Endothelial cell of umbilical vein (primary cell): Measurements from ENCODE around the gene TMEM273. TPM values are rescaled to one million over a fixed set of nuclear protein-coding genes. Genes with fewer than 3 reads are reported as not detected.

ENCODE experiments used
- BruUV-seq: library from RNA; stranded (reverse); fragments of 400-500 nt; replicated peaks from 2 replicates; lab custom pipeline; 2021; lab: Mats Ljungman, UMichigan
- CTCF ChIA-PET: fragments of 300-600, 350-600 bp; sonication (Branson Sonifier 250); formaldehyde crosslinking; loops from one replicate; lab custom pipeline; 2021; ENCODE audit warnings: antibody characterized with exemption, inconsistent platforms; lab: Charles Lee
- POLR2A ChIA-PET: fragments of 300-600, 350-600 bp; sonication (Branson Sonifier 250); formaldehyde crosslinking; loops from one replicate; lab custom pipeline; 2021; ENCODE audit warnings: antibody characterized with exemption, inconsistent platforms; lab: Charles Lee
- DNase-seq: peaks from one replicate; pipeline ENCODE4 v3.0.0-alpha.2; 2011; ENCODE audit warnings: low read depth, low spot score
- FAIRE-seq: peaks from 2 replicates; lab custom pipeline; 2011; peaks lifted over from hg19 to GRCh38; lab: Jason Lieb, UNC
- H2AFZ ChIP-seq: 2 replicates; pipeline ENCODE4 v1.6.0; 2012; ENCODE audit warnings: low read depth, low read length, control low read depth, inconsistent platforms
- H3K27ac ChIP-seq: 2 replicates; pipeline ENCODE4 v1.5.1; 2011; ENCODE audit warnings: low read depth, mild to moderate bottlenecking, control low read depth, low read length, moderate library complexity; ENCODE audit not compliant: insufficient read depth
- H3K27me3 ChIP-seq, 2 experiments: 2 replicates each; pipeline versions ENCODE4 v1.6.0 to v1.6.1; 2011; ENCODE audit warnings: low read length in 2 of 2, mixed read lengths in 1 of 2; ENCODE audit not compliant: control insufficient read depth in 2 of 2, insufficient read depth in 2 of 2
- H3K36me3 ChIP-seq, 2 experiments: 2 replicates in 1 of 2; 3 replicates in 1 of 2; pipeline ENCODE4 v1.5.1; 2011; ENCODE audit warnings: low read length in 2 of 2, mild to moderate bottlenecking in 1 of 2, moderate library complexity in 1 of 2; ENCODE audit not compliant: control insufficient read depth in 2 of 2, insufficient read depth in 2 of 2; ENCODE audit errors: extremely low read depth in 1 of 2
- H3K4me1 ChIP-seq: 3 replicates; pipeline ENCODE4 v1.5.1; 2011; ENCODE audit warnings: mild to moderate bottlenecking, low read length; ENCODE audit not compliant: control insufficient read depth, insufficient read depth; ENCODE audit errors: extremely low read depth
- H3K4me2 ChIP-seq: 2 replicates; pipeline ENCODE4 v1.6.1; 2011; ENCODE audit warnings: low read length, control low read depth, mixed read lengths; ENCODE audit not compliant: insufficient read depth
- H3K4me3 ChIP-seq, 3 experiments: fragments of 200-600 bp in 1 of 3; sonication (generic), shearing (Covaris generic) in 1 of 3; replicated peaks in 1 of 3; 2 replicates each; pipeline ENCODE4 v1.5.1; 2011 to 2016; ENCODE audit warnings: control low read depth in 3 of 3, low read length in 3 of 3, mild to moderate bottlenecking in 2 of 3, inconsistent platforms in 1 of 3, low read depth in 1 of 3, moderate library complexity in 1 of 3; ENCODE audit not compliant: insufficient read depth in 1 of 3
- H3K79me2 ChIP-seq: 2 replicates; pipeline ENCODE4 v1.6.0; 2012; ENCODE audit warnings: low read length, inconsistent platforms; ENCODE audit not compliant: control insufficient read depth, insufficient read depth
- H3K9ac ChIP-seq: replicated peaks from 2 replicates; pipeline ENCODE3; 2011; ENCODE audit warnings: low read length, control low read depth; ENCODE audit not compliant: insufficient read depth; ENCODE audit errors: extremely low read depth
- H3K9me1 ChIP-seq: replicated peaks from 3 replicates; pipeline ENCODE4 v1.6.0; 2011; ENCODE audit warnings: mild to moderate bottlenecking, low read length; ENCODE audit not compliant: control insufficient read depth, insufficient read depth; ENCODE audit errors: extremely low read depth
- H3K9me3 ChIP-seq: replicated peaks from 2 replicates; pipeline ENCODE4 v1.5.1; 2012; ENCODE audit warnings: low read length, inconsistent platforms; ENCODE audit not compliant: control insufficient read depth, insufficient read depth
- H4K20me1 ChIP-seq: replicated peaks from 2 replicates; pipeline ENCODE3; 2011; ENCODE audit warnings: mild to moderate bottlenecking, low read length; ENCODE audit not compliant: control insufficient read depth, insufficient read depth; ENCODE audit errors: extremely low read depth
- EZH2 ChIP-seq: IDR thresholded peaks from 2 replicates; pipeline ENCODE4 v1.6.1; 2012; ENCODE audit warnings: borderline replicate concordance, low read depth, mild to moderate bottlenecking, moderate library complexity, low read length, inconsistent platforms; ENCODE audit not compliant: severe bottlenecking
- FOS ChIP-seq: IDR thresholded peaks from 2 replicates; pipeline ENCODE4 v1.6.1; 2011; ENCODE audit warnings: mild to moderate bottlenecking, low read length, moderate library complexity, borderline replicate concordance; ENCODE audit not compliant: insufficient read depth
- GATA2 ChIP-seq: IDR thresholded peaks from 2 replicates; pipeline ENCODE4 v1.7.0; 2011; ENCODE audit warnings: low read depth, mild to moderate bottlenecking, moderate library complexity, mixed read lengths, low read length; ENCODE audit not compliant: insufficient read length, insufficient read depth
- JUN ChIP-seq: IDR thresholded peaks from 2 replicates; pipeline ENCODE4 v1.6.1; 2011; ENCODE audit warnings: borderline replicate concordance, low read depth; ENCODE audit not compliant: insufficient read length, insufficient read depth
- MYC ChIP-seq: IDR thresholded peaks from one replicate; pipeline ENCODE4 v1.6.1; 2011; ENCODE audit warnings: mild to moderate bottlenecking, low read depth, low read length
- POLR2A ChIP-seq: IDR thresholded peaks from 2 replicates; pipeline ENCODE4 v1.6.1; 2012; ENCODE audit warnings: low read depth, mild to moderate bottlenecking, control low read depth, low read length
- POLR2AphosphoS5 ChIP-seq: IDR thresholded peaks from 2 replicates; pipeline ENCODE4 v1.6.1; 2012; ENCODE audit warnings: low read depth, mild to moderate bottlenecking, control low read depth, low read length, moderate library complexity; ENCODE audit not compliant: insufficient read depth
- dilution Hi-C: fragments of 300-500 bp; cut with MboI; formaldehyde crosslinking; loops from one replicate; pipeline ENCODE4 v1.15.0; 2019; ENCODE audit warnings: low sequenced_read_pairs; ENCODE audit not compliant: extremely low pct_ligation_motif_present
- intact Hi-C: fragments of 100-400 bp; cut with micrococcal nuclease; formaldehyde crosslinking; loops from one replicate; pipeline ENCODE4 v1.10.0; 2022
- polyA plus RNA-seq, 4 experiments: library from polyadenylated mRNA; depleted of rRNA in 3 of 4; stranded (reverse) in 3 of 4; unstranded in 1 of 4; fragments of >200 nt; gene quantifications; 2 replicates each; pipeline versions ENCODE4 v1.2.1 to v1.2.3, GENCODE V29; 2011 to 2012; ENCODE audit warnings: missing spikeins in 1 of 4
- total RNA-seq: library from RNA; stranded (reverse); gene quantifications from 2 replicates; pipeline ENCODE4 v1.2.3, GENCODE V29; 2021
- TF ChIP-seq, protein P1 (sequence below), 2 donors: IDR thresholded peaks; 1 replicate in 1 of 2; 2 replicates in 1 of 2; pipeline ENCODE4 v1.5.1; 2011; ENCODE audit warnings: low read length in 2 of 2, mild to moderate bottlenecking in 2 of 2, moderate library complexity in 2 of 2, control low read depth in 1 of 2, inconsistent platforms in 1 of 2, low read depth in 1 of 2; ENCODE audit not compliant: insufficient read depth in 1 of 2; ENCODE audit errors: extremely low read depth in 1 of 2
- TF ChIP-seq, protein P2 (sequence below): IDR thresholded peaks from 2 replicates; pipeline ENCODE4 v1.6.1; 2011; ENCODE audit not compliant: insufficient read depth, insufficient read length

TMEM273 gene
- total and polyA plus RNA-seq, 2 donors (not counting 3 experiments of a cell fraction or from before 2014, with no cell fraction given), result 1.9 to 3.7 TPM

DNA sequence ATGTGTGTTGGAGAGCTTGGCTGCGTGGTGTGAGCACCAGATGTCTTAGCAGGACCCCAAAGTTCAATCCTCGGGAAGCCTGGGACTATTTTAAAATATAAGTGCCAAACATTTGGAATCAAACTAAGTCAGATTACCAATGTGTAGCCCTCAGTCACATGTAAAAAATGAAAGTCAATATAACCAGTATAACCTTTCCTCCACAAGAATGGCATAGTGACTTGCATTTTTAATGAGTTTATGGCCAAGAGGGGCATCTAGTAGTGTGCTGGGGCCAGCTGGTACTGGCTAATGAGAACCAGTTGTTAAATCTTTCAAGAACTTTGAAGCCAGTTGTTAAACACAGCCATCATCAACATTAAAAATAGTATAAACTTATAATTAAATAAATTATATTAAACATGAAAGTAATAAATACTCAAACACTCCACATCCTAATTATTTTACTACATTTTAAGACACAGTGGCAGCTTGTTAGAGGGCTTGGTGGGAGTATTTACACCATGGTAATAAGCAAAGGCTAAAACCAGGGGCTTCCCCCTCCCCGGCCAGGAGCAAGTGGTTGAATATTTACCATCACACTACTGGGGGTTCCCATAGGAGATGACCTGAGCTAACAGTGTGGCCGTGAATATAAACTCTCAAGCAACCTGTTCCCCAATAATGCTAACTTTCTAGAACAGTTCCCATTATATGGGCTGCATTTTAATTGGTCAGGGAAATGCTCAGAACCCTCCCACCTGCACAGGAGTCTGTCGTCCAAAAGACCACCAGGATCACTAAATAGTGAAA is 46.5 kb downstream of the TMEM273 start:
- ChIA-PET POLR2A (no interaction called here), CTCF (no interaction called here)
- no peak overlapping the region for H3K9ac ChIP-seq
- H4K20me1 ChIP-seq, result no peaks in the 10 kb centered on the region
- H2AFZ ChIP-seq, result no peak overlapping the region
- no peaks in the 10 kb centered on the region for H3K9me1 ChIP-seq
- H3K27ac ChIP-seq, result no peak overlapping the region
- FAIRE-seq, result no peak
- H3K79me2 ChIP-seq, result no peaks in the 10 kb centered on the region
- intact Hi-C loops, result no loop called here
- no peaks in the 10 kb centered on the region for H3K36me3 ChIP-seq
- no peak for DNase-seq
- H3K9me3 ChIP-seq, result no peaks in the 10 kb centered on the region
- TF ChIP-seq POLR2AphosphoS5, result no peak
- TF ChIP-seq, protein P1, sequence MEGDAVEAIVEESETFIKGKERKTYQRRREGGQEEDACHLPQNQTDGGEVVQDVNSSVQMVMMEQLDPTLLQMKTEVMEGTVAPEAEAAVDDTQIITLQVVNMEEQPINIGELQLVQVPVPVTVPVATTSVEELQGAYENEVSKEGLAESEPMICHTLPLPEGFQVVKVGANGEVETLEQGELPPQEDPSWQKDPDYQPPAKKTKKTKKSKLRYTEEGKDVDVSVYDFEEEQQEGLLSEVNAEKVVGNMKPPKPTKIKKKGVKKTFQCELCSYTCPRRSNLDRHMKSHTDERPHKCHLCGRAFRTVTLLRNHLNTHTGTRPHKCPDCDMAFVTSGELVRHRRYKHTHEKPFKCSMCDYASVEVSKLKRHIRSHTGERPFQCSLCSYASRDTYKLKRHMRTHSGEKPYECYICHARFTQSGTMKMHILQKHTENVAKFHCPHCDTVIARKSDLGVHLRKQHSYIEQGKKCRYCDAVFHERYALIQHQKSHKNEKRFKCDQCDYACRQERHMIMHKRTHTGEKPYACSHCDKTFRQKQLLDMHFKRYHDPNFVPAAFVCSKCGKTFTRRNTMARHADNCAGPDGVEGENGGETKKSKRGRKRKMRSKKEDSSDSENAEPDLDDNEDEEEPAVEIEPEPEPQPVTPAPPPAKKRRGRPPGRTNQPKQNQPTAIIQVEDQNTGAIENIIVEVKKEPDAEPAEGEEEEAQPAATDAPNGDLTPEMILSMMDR (IDR thresholded peaks at IDR 0.05; ENCODE audit: extremely low read depth in 1 of 2, insufficient read depth in 1 of 2, low read depth in 1 of 2, low read length in 2 of 2), result no peak
- no peak for TF ChIP-seq EZH2
- TF ChIP-seq GATA2, result no peak
- no peak for TF ChIP-seq FOS
- no peak for TF ChIP-seq MYC
- TF ChIP-seq POLR2A, result no peak
- TF ChIP-seq, protein P2, sequence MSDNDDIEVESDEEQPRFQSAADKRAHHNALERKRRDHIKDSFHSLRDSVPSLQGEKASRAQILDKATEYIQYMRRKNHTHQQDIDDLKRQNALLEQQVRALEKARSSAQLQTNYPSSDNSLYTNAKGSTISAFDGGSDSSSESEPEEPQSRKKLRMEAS, result no peak
- TF ChIP-seq JUN, result no peak
- no peaks in the 10 kb centered on the region for H3K4me1 ChIP-seq
- dilution Hi-C loops, result no loop called here
- H3K4me2 ChIP-seq, result no peak overlapping the region
- no peak overlapping the region for H3K4me3 ChIP-seq
- BruUV-seq, result no TSS peak
- peaks cover 0 to 4% of the 10 kb centered on the region in 2 experiments for H3K27me3 ChIP-seq
